Bronchial epithelial cell (primary cell): Measurements from ENCODE around the gene LTB4R. TPM values are rescaled to one million over a fixed set of nuclear protein-coding genes. Genes with fewer than 3 reads are reported as not detected.

Experiments
- DNase-seq: peaks from one replicate; pipeline ENCODE4 v3.0.0-alpha.2; 2010; ENCODE audit warnings: low read depth
- FAIRE-seq: peaks from 2 replicates; lab custom pipeline; 2011; peaks lifted over from hg19 to GRCh38; lab: Jason Lieb, UNC
- H3K27me3 ChIP-seq: 2 replicates; pipeline ENCODE4 v1.5.1; 2011; ENCODE audit warnings: low read length; ENCODE audit not compliant: control insufficient read depth, insufficient read depth
- H3K36me3 ChIP-seq: 2 replicates; pipeline ENCODE4 v1.5.1; 2011; ENCODE audit warnings: low read length; ENCODE audit not compliant: control insufficient read depth, insufficient read depth
- H3K4me3 ChIP-seq: 2 replicates; pipeline ENCODE4 v1.5.1; 2011; ENCODE audit warnings: mild to moderate bottlenecking, low read depth, low read length, control low read depth
- CTCF ChIP-seq: IDR thresholded peaks from 2 replicates; pipeline ENCODE4 v1.5.1; 2011; ENCODE audit warnings: mild to moderate bottlenecking, moderate library complexity, low read length, control low read depth, inconsistent platforms; ENCODE audit not compliant: insufficient read depth, severe bottlenecking
- total RNA-seq: library from RNA; depleted of rRNA; stranded (reverse); fragments of >200 nt; gene quantifications from 2 replicates; pipeline ENCODE4 v1.2.1, GENCODE V29; 2014

The LTB4R gene
- total RNA-seq, 1 donor from 2014 or later, result 3.7 TPM

DNA sequence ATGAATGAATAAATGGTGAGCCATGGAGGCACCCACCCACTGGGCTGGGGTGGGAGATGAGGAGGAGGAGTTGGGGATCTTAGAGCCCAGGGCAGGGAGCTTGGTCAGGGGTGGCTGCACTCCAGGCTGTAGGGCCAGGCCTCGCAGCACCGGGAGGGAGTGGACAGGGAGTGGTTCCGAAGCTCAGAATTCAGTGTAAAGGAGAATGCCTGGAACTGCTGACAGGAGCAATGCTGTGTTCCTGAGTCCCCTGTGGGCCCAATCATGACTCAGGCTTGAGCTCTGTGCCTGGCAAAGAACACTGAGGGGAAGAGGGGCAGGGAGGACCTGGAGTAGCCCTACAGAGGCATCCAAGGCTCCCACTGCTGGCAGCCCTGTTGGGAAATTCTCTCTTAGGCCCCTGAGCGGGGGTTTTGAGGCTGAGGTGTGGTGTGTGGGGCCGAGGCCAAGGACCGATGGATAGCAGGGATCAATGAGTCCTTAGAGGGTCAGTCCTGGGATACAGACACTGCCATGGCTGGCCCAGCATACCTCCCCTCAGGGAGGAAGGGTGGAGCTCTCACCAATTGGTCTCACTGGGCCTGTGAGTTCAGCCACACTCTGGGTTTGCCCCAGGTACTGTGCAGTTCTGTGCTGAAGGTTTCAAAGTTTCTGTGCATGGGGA lies 30.4 kb upstream of the LTB4R start:
- no peak for TF ChIP-seq CTCF
- FAIRE-seq (no peak), DNase-seq (peak; percentile 39)
- no peak overlapping the region for H3K4me3 ChIP-seq
- H3K36me3 ChIP-seq, result no peaks in the 10 kb centered on the region
- no peaks in the 10 kb centered on the region for H3K27me3 ChIP-seq

DNA sequence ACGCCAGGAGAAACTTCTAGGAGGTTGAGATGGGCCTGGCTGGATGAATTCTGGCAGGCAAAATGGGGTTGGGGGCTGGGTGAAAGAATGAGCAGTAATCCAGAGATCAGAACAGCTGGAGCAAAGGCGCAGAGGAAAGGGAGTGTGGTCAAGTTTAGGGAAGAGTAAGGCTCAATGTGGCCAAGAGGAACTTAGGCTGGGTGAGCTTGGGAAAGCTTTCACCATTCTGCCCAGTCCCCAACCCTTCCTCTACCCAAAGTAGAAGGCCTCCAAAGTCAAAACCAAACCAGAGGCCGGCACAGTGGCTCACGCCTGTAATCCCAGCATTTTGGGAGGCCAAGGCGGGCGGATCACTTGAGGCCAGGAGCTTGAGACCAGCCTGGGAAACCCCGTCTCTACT lies 29.7 kb upstream of the LTB4R start:
- DNase-seq (no peak), FAIRE-seq (no peak)
- H3K36me3 ChIP-seq, result no peaks in the 10 kb centered on the region
- H3K27me3 ChIP-seq, result no peaks in the 10 kb centered on the region
- no peak for TF ChIP-seq CTCF
- no peak overlapping the region for H3K4me3 ChIP-seq

DNA sequence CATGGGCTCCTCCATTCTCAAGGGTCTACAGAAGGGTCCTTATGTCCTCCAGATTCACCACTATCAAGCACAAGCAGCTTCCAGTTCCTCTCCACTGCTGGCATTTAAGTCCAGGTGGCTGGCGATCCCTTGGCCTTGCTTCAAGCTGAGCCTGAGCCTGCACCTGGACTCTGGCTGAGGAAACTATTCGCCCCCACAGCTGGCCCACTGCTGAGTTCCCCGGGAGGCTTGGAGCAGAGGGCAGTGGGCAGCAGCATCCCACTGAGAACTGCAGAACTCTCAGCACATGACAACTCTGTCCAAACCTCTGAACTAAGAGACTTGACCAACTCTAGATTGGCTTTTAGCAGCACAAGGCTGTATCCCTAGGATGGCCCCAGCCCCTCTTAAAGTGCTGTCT lies 28.6 kb upstream of the LTB4R start:
- FAIRE-seq, result no peak
- no peak for TF ChIP-seq CTCF
- Histone ChIP-seq H3K4me3 (no peak overlapping the region), H3K36me3 (no peaks in the 10 kb centered on the region), H3K27me3 (no peaks in the 10 kb centered on the region)
- DNase-seq, result no peak

DNA sequence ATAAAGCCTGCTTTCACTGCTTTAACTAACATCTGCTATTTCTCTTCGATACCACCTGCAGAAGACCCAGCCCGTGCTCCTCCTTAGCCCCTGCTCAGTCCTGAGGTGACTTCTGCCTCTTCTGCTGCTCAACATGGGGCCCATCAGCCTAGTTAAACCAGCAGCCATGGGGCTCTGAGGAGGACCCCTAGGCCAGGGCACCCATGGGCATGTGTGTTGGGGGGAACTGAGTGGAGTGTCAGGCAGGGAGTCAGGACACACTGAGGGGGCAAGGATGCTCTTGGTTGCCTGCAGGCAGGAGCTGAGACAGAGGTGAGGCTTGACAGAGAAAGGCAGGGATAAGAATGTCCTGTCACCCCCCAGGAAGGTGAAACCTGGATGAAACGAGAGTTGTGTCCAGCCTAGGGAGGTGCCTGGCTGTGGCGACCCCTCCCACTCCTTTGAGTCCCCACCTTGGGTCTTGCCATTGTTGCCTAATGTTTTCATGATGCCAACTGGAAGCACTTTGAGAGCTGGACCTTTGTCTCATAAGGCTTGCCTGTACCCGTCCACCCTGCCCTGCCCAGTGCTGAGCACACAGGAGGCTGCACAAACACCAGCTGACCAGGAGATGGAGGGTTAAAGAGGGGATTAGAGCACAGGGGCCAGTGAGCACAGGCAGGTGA lies 27.4 kb upstream of the LTB4R start:
- Histone ChIP-seq H3K4me3 (no peak overlapping the region), H3K36me3 (no peaks in the 10 kb centered on the region), H3K27me3 (no peaks in the 10 kb centered on the region)
- FAIRE-seq, result no peak
- TF ChIP-seq CTCF, result no peak
- DNase-seq, result peak; percentile 62

DNA sequence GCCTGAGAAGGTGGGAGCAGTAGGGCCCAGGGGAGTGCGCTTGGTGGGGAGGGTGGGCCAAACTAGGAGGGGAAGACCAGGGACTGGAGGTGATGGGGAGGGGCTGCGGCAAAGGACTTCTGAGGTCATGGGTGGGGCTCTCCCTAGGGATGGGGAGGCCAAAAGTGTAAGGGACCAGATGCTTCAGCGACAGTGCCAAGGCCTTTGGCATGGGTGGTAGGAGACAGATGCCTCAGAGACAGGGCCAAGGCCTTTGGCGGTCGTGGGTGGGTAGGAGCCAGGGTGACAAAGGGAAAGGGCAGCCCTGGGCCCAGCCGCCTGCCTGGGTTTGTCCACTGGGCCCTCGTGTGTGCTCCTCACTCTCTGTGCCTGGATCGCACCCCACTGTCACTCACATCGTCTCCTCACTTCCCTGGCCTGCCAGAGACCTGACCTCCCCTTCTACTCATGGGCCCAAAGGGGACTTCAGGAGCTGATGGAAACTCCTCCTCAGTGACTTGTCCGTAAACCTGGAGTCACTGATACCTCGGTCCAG lies 26.7 kb upstream of the LTB4R start:
- no peak for DNase-seq
- TF ChIP-seq CTCF, result no peak
- Histone ChIP-seq H3K36me3 (peaks cover under 1% of the 10 kb centered on the region), H3K27me3 (no peaks in the 10 kb centered on the region), H3K4me3 (no peak overlapping the region)
- FAIRE-seq, result no peak
